ENCODE data around the gene NPW. TPM values are rescaled to one million over a fixed set of nuclear protein-coding genes. Genes with fewer than 3 reads are reported as not detected.

The NPW gene
- total RNA-seq, 1 donor from 2014 or later = 3.9 TPM

GRCh38 chr16:2040787-2041522, 21.4 kb downstream of the NPW start:
- Mint-ChIP-seq H3K27ac (no peak overlapping the region), H3K4me1 (ENCODE audit: low read depth) (no peaks in the 10 kb centered on the region), H3K9me3 (no peaks in the 10 kb centered on the region), H3K4me3 (no peak overlapping the region), H3K27me3 (ENCODE audit: insufficient read depth) (no peaks in the 10 kb centered on the region), H3K36me3 (ENCODE audit: low read depth) (no peaks in the 10 kb centered on the region)
- DNase-seq (ENCODE audit: low spot score) = no peak
- intact Hi-C loops (cut with micrococcal nuclease) = loop anchor here (10.0 kb wide), 1 partner anchor 616 kb away; the partner anchor contains the start of gene UQCC4

GRCh38 chr16:2042171-2042985, 22.8 kb downstream of the NPW start:
- no peak overlapping the region for H3K27ac Mint-ChIP-seq
- H3K9me3 Mint-ChIP-seq = no peaks in the 10 kb centered on the region
- peaks cover 12% of the 10 kb centered on the region for H3K4me1 Mint-ChIP-seq (ENCODE audit: low read depth)
- intact Hi-C loops (cut with micrococcal nuclease) = loop anchor here (10.0 kb wide), 1 partner anchor 618 kb away; the partner anchor contains the start of gene UQCC4
- no peaks in the 10 kb centered on the region for H3K27me3 Mint-ChIP-seq (ENCODE audit: insufficient read depth)
- DNase-seq (ENCODE audit: low spot score) = no peak
- H3K36me3 Mint-ChIP-seq (ENCODE audit: low read depth) = peaks cover 2% of the 10 kb centered on the region
- H3K4me3 Mint-ChIP-seq = no peak overlapping the region

GRCh38 chr16:2042986-2043666, 23.5 kb downstream of the NPW start:
- intact Hi-C loops (cut with micrococcal nuclease) = loop anchor here (10.0 kb wide), 1 partner anchor 618 kb away; the partner anchor contains the start of gene UQCC4
- Mint-ChIP-seq H3K4me1 (ENCODE audit: low read depth) (peaks cover 12% of the 10 kb centered on the region), H3K27me3 (ENCODE audit: insufficient read depth) (no peaks in the 10 kb centered on the region), H3K27ac (no peak overlapping the region), H3K4me3 (no peak overlapping the region), H3K36me3 (ENCODE audit: low read depth) (peaks cover 3% of the 10 kb centered on the region), H3K9me3 (no peaks in the 10 kb centered on the region)
- DNase-seq (ENCODE audit: low spot score) = no peak

- H3K9me3 Mint-ChIP-seq = no peaks in the 10 kb centered on the region
- peaks cover 8% of the 10 kb centered on the region for H3K36me3 Mint-ChIP-seq (ENCODE audit: low read depth)
- no peak overlapping the region for H3K27ac Mint-ChIP-seq
- peaks cover 18% of the 10 kb centered on the region for H3K4me1 Mint-ChIP-seq (ENCODE audit: low read depth)
- H3K27me3 Mint-ChIP-seq (ENCODE audit: insufficient read depth) = no peaks in the 10 kb centered on the region
- DNase-seq (ENCODE audit: low spot score) = no peak
- H3K4me3 Mint-ChIP-seq = no peak overlapping the region
- intact Hi-C loops (cut with micrococcal nuclease) = loop anchor here (10.0 kb wide), 1 partner anchor 619 kb away; the partner anchor contains the start of gene UQCC4
Measured at GRCh38 chr16:2043667-2044451, 24.3 kb downstream of the NPW start.

GRCh38 chr16:2044541-2044940, 25.0 kb downstream of the NPW start:
- no peak overlapping the region for H3K4me3 Mint-ChIP-seq
- peaks cover 8% of the 10 kb centered on the region for H3K36me3 Mint-ChIP-seq (ENCODE audit: low read depth)
- H3K4me1 Mint-ChIP-seq (ENCODE audit: low read depth) = peaks cover 21% of the 10 kb centered on the region
- H3K27ac Mint-ChIP-seq = no peak overlapping the region
- intact Hi-C loops (cut with micrococcal nuclease) = loop anchor here (10.0 kb wide), 1 partner anchor 620 kb away; the partner anchor contains the start of gene UQCC4
- no peaks in the 10 kb centered on the region for H3K27me3 Mint-ChIP-seq (ENCODE audit: insufficient read depth)
- DNase-seq (ENCODE audit: low spot score) = no peak
- H3K9me3 Mint-ChIP-seq = no peaks in the 10 kb centered on the region

GRCh38 chr16:2045965-2046892, 26.6 kb downstream of the NPW start:
- Mint-ChIP-seq H3K4me1 (ENCODE audit: low read depth) (peaks cover 21% of the 10 kb centered on the region), H3K4me3 (peak overlapping the region; percentile 93), H3K27ac (no peak overlapping the region), H3K27me3 (ENCODE audit: insufficient read depth) (no peaks in the 10 kb centered on the region), H3K36me3 (ENCODE audit: low read depth) (peaks cover 10% of the 10 kb centered on the region), H3K9me3 (no peaks in the 10 kb centered on the region)
- intact Hi-C loops (cut with micrococcal nuclease) = loop anchor here (10.0 kb wide), 1 partner anchor 621 kb away; the partner anchor contains the start of gene UQCC4
- DNase-seq (ENCODE audit: low spot score) = no peak

- Mint-ChIP-seq H3K4me3 (peak overlapping the region; percentile 93), H3K27me3 (ENCODE audit: insufficient read depth) (no peaks in the 10 kb centered on the region), H3K27ac (peak overlapping the region; percentile 67), H3K9me3 (no peaks in the 10 kb centered on the region), H3K4me1 (ENCODE audit: low read depth) (peaks cover 21% of the 10 kb centered on the region), H3K36me3 (ENCODE audit: low read depth) (peaks cover 12% of the 10 kb centered on the region)
- DNase-seq (ENCODE audit: low spot score) = no peak
- intact Hi-C loops (cut with micrococcal nuclease) = loop anchor here (1.0 to 10.0 kb wide), 8 partner anchors 24 to 622 kb away; partner anchors contain the start of genes MLST8, TRAF7, UQCC4 and ZNF598
Measured at GRCh38 chr16:2046893-2047329, 27.3 kb downstream of the NPW start.

- Mint-ChIP-seq H3K36me3 (ENCODE audit: low read depth) (peaks cover 12% of the 10 kb centered on the region), H3K27ac (peak within 1 kb of the TSS; percentile 83), H3K27me3 (ENCODE audit: insufficient read depth) (no peaks in the 10 kb centered on the region), H3K9me3 (no peaks in the 10 kb centered on the region), H3K4me3 (peak within 1 kb of the TSS; percentile 93), H3K4me1 (ENCODE audit: low read depth) (peaks cover 21% of the 10 kb centered on the region)
- peak; percentile 95 for DNase-seq (ENCODE audit: low spot score)
- intact Hi-C loops (cut with micrococcal nuclease) = loop anchor here (1.0 to 10.0 kb wide), 8 partner anchors 24 to 623 kb away; partner anchors contain the start of genes MLST8, TRAF7, UQCC4 and ZNF598
Measured at GRCh38 chr16:2047330-2048115, 27.9 kb downstream of the NPW start, which contains the start of the genes NTHL1 and TSC2. Gene NTHL1, minus strand, starts transcription at chr16:2047834. Its CDS starts 11 bp downstream, at chr16:2047823. Gene TSC2, plus strand, starts transcription at chr16:2047985. Its CDS starts 631 bp downstream, at chr16:2048616.

- Mint-ChIP-seq H3K27ac (peak overlapping the region; percentile 83), H3K4me1 (ENCODE audit: low read depth) (peaks cover 21% of the 10 kb centered on the region), H3K36me3 (ENCODE audit: low read depth) (peaks cover 12% of the 10 kb centered on the region), H3K4me3 (peak overlapping the region; percentile 93), H3K9me3 (no peaks in the 10 kb centered on the region), H3K27me3 (ENCODE audit: insufficient read depth) (no peaks in the 10 kb centered on the region)
- DNase-seq (ENCODE audit: low spot score) = no peak
- intact Hi-C loops (cut with micrococcal nuclease) = loop anchor here (10.0 kb wide), 1 partner anchor 623 kb away; the partner anchor contains the start of gene UQCC4
Measured at GRCh38 chr16:2048116-2048543, 28.5 kb downstream of the NPW start.

- Mint-ChIP-seq H3K9me3 (no peaks in the 10 kb centered on the region), H3K27ac (no peak overlapping the region), H3K4me1 (ENCODE audit: low read depth) (peaks cover 9% of the 10 kb centered on the region), H3K36me3 (ENCODE audit: low read depth) (peaks cover 9% of the 10 kb centered on the region), H3K27me3 (ENCODE audit: insufficient read depth) (no peaks in the 10 kb centered on the region), H3K4me3 (no peak overlapping the region)
- intact Hi-C loops (cut with micrococcal nuclease) = no loop called here
- DNase-seq (ENCODE audit: low spot score) = no peak
Measured at GRCh38 chr16:2053211-2053610, 33.6 kb downstream of the NPW start.

All from activated T-helper 1 cell treated with anti-CD3 and anti-CD28 coated beads, Interleukin-12 subunit alpha, Interleukin-12 subunit beta, Interleukin-2, Interleukin-4 antibody, amounts not matched to agents 30 ng/mL and 10 ng/mL and 1 ng/mL, durations not matched to agents 14 hours and 24 hours and 36 hours (primary cell).